HG03060 (cell line): ENCODE data around the gene CFAP54.
"Not testable (repeated sequence)": the region's sequence is repeated elsewhere in the genome, so short reads cannot be mapped to it uniquely, and the experiment has no call there.

Source experiments
- ATAC-seq: cut with Tn5 transposase; IDR thresholded peaks from one replicate; pipeline ENCODE4 v1.9.1; 2021; ENCODE audit warnings: low read depth, moderate number of reproducible peaks; ENCODE audit not compliant: unreplicated experiment

CFAP54 gene

GRCh38 chr12:96590970-96591369, 101.6 kb downstream of the CFAP54 start:
- ATAC-seq, result no peak

GRCh38 chr12:96604374-96604773, 115.0 kb downstream of the CFAP54 start:
- not testable (repeated sequence) for ATAC-seq

- ATAC-seq, result no peak
Measured at GRCh38 chr12:96605684-96606083, 116.3 kb downstream of the CFAP54 start.

DNA sequence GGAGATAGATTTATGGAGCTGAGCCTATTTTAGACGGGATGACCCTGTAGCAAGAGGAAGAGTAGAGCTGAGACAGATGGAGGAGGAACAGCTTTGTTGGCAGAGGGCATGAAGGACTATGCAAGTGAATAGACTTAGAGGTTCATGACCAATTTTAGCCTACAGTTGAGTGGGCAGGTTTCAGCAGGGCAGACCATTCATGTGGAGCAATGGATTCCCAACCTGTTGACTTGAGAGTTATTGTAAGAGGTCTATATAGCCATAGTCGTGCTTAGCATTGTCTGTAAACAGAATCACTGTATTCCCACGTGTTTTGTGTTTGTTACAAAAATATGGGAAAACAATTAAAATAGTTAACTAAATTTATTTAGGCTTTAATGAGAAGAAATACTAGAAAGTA, 116.8 kb downstream of the CFAP54 start:
- no peak for ATAC-seq

DNA sequence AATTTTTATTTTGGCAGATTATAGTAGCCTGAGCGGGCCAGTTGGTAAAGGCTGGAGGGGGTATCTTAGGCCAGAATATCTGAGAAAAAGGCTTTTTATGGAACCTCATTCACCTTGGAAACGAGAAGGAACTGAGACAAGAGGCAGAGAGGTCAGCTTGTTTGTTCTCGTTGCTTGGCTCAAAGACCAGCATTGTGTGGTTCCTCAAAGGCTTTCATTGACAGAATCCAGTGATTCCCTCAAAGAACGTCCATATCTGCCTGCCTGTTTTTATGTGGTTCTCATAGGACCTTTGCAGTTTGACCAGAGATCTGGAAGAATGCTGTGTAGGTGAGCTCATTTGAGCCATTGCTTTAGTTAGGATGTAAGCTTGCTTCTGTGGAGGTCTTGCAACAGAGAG, 117.3 kb downstream of the CFAP54 start:
- no peak for ATAC-seq

DNA sequence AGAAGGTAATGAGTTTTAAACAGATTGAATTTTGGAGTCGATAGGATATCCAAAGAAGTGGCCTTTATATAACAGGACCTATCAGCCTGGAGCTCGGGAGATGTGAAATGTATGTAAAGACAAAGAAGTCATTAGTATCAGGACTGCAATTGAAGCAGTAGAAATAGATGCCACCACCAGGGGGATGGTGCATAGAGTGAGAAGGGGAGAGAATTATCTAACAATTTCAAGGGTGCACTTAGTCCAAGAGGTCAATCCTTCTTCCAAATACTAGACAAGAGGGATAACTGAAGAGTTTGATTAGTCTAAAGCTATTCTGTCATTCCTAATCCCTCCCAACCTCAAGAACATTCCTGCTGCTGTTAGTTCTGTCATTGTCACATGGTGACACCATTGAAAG, 127.8 kb downstream of the CFAP54 start:
- no peak for ATAC-seq

DNA sequence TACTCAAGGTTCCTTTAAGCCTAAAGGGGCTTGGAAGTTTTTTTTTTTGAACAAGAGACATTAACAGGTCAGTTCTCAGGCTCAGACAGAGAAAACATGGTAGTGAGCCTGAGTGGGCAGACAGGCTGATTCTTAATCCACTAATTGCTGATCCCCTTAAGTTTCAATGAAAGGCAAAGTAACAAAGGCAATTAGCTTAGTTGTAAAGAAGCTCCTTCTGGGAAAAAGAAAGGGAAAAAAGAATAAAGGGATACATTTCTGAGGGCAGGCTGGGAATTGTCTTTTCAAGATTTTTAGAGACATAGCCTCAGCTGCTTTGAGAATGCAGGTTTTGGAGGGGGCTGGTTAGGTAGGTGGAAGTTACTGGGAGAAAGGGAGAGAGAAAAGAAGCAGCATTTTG, 133.8 kb downstream of the CFAP54 start:
- no peak for ATAC-seq

DNA sequence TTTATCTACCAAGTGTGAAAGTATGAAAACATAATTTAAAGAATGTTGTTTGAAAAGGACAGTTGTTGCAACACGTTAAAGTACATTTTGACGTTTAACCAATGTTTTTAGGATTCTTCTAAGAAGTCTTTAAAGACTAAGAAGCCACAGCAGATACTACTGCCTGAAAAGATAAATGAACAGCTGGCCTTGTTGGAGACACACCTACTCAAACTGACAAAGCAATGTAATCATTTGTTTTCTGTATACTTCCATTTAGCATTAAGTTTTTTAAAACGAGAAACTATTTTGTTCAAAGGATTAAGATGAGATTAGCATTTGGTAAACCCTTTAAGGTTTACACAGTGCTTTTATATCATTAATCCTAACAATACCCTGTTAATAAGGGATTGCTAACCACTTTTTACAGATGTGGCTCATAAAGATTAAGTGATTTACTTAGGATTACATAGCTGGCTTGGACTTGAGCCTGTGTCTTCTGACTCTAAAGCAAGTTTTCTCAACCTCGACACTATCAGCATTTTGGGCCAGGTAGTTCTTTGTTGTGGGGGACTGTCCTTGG, 134.4 kb downstream of the CFAP54 start:
- no peak for ATAC-seq

DNA sequence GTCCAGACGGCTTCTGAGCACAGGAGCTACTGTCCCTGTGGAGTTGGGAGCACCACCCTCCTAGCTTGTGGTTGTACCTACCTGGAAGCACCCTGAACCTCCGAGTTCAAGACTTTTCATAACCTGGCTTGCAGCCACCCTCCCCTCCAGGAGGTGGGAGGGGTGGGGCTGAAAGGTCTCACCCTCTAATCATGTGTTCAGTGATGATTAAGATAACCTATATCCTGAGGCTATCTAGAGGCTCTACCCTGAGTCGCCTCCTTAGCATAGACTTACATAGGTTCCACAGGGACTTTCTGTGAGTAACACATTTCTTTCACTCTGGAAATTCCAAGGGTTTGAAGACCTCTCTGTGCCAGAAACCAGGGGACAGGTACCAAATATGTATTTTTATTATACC, 146.5 kb downstream of the CFAP54 start:
- ATAC-seq, result no peak

DNA sequence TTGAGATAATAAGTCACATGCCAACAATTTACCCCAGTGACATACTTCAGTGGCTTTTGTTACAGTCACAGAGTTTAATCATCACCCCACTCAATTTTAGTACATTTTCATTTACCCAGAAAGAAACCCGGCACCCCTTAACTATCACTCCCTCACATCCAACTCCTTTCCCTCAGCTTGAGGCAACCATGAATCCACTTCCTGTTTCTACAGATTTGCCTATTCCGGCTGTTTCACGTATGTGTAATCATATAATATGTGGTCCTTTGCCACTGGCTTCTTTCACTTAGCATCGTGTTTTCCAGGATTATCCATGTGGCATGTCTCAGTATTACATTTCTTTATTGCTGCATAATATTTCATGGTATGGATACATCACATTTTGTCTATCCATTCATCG, 147.5 kb downstream of the CFAP54 start:
- ATAC-seq, result no peak

GRCh38 chr12:96648923-96649322, 159.5 kb downstream of the CFAP54 start:
- no peak for ATAC-seq

GRCh38 chr12:96652870-96653269, 163.5 kb downstream of the CFAP54 start:
- ATAC-seq, result no peak

DNA sequence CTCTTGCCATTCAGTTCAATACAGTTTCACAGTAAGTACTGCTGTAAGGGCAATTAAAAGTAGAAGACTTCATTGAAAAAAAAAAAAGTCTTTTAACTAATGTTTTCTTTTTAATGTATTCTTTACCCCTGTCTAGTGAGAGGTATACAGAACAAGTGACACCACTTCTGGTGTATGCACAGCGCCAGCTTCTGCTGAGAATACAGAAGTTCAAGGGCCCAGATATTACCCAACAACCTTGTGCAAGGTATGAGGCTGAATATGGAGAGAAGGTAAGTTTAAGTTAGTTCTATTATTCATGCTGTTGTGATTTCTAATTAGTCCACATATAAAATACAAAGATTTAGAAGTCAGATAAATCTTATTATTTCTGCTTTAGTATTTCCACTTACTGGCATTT, 168.7 kb downstream of the CFAP54 start:
- ATAC-seq, result no peak

DNA sequence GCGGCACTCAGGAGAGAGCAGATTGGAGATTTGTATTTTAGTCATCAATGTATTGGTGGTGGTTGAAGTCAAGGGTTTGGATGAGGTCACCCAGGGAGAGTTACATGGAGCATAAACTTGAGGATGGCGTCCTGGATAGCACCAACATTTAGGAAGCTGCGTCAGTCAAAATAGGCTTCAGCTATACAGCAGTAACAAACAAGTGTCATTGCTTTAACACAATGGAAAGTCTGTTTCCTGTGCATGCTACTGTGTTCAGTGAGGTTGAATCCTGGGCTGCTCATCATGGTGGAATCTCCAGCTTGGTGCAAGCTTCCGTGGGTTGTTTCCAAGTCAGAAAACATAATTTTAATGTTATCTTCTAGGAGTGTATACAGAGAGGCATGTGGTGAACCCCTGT, 180.4 kb downstream of the CFAP54 start:
- no peak for ATAC-seq

- ATAC-seq, result no peak
Measured at GRCh38 chr12:96670334-96670899, 181.0 kb downstream of the CFAP54 start.

- not testable (repeated sequence) for ATAC-seq
Measured at GRCh38 chr12:96675519-96675918, 186.1 kb downstream of the CFAP54 start.

GRCh38 chr12:96677363-96677762, 188.0 kb downstream of the CFAP54 start:
- ATAC-seq, result no peak

DNA sequence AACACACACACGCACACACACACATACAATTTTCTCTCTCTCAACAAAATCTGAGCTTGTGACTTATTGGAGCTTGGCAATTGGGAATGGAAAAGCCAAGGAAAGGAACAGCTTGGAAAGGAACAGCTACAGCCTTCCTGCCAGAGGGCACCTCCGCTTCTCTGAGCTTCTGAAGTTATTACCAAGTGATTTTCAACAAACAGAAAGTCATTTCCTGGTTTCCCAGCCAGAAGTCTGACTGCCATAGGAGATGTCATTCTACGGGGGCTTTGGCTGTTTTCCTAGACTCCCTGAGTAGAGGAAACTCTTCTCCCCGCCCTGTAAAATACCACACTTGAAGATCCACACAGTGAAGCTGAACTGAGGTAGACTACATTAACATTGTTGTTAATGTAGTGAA, 198.3 kb downstream of the CFAP54 start:
- ATAC-seq, result no peak

DNA sequence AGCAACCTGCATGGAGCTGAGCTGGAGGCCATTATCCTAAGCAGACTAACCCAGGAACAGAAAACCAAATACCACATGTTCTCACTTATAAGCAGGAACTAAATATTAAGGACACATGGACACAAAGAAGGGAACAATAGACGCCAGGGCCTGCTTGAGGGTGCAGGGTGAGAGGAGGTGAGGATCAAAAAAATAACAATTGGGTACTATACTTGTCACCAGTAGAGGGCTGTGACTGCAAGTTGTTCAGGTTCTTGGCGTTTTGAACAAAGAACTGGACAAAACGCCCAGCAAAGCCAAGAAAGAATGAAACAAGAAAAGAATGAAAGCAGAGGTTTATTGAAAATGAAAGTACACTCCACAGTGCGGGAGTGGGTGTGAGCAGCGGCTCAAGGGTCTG, 209.1 kb downstream of the CFAP54 start:
- ATAC-seq, result no peak

DNA sequence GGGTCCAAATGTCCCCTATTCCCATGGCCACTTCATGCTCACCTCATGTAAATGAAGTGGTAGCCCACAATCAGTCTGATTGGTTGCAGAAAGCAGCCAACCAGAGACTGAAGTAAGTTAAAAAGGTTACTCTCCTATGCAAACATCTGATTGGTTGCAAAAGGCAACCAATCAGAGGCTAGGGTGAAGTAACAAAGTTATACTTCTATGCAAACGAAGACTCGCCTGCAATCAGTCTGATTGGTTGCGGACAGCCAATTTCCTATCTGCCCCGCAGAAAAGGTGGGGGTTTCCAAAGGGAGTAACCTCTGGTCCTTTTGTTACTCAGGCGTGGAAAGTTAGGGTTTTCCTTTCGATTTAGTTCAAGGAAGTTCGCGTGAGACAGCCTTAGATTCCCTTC, 209.6 kb downstream of the CFAP54 start:
- ATAC-seq, result no peak

DNA sequence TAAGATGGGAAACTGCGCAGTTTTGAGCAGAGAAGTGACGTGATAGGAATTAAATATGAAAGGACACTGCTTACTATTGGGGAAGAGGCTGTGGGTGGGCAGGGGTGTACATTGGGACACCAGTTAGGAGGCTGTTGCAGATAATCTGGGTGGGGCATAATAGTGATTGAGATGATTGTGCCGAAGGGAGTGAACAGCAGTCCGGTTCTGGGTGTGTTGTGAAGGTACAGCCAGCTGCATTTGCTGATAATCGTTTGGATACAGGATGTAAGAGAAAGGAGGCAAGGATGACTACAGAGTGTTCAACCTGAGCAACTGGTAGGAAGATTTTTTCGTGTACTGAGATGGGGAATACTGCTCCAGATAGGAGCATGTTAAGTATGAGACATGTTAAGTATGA, 212.5 kb downstream of the CFAP54 start:
- no peak for ATAC-seq

- ATAC-seq, result no peak
Measured at GRCh38 chr12:96710127-96710745, 220.9 kb downstream of the CFAP54 start.
